HepG2 (cell line): Measurements from ENCODE around the gene ZNF511. TPM values are rescaled to one million over a fixed set of nuclear protein-coding genes. Genes with fewer than 3 reads are reported as not detected.

Experiments
- AGO2 ChIP-seq: fragments of 200-400 bp; formaldehyde crosslinking; optimal IDR thresholded peaks from 2 replicates; pipeline ENCODE3; 2017; ENCODE audit warnings: mild to moderate bottlenecking, low read depth, low read length, moderate library complexity
- ATF3 ChIP-seq: sonication (generic); formaldehyde crosslinking; IDR thresholded peaks from 2 replicates; pipeline ENCODE4 v1.4.0; 2020; ENCODE audit warnings: missing genetic modification reagents
- BCL3 ChIP-seq: sonication (generic); formaldehyde crosslinking; IDR thresholded peaks from 2 replicates; pipeline ENCODE4 v1.5.1; 2020; ENCODE audit warnings: mild to moderate bottlenecking, missing genetic modification reagents, moderate library complexity
- BCL6 ChIP-seq: IDR thresholded peaks from 2 replicates; pipeline ENCODE4 v1.6.1; 2016; ENCODE audit warnings: missing genetic modification reagents, missing compliant biosample characterization
- CSRNP1 ChIP-seq: sonication (generic); formaldehyde crosslinking; IDR thresholded peaks from 2 replicates; pipeline ENCODE4 v1.8.1; 2023; ENCODE audit warnings: mild to moderate bottlenecking, missing genetic modification reagents
- DNMT1 ChIP-seq: sonication (generic); formaldehyde crosslinking; IDR thresholded peaks from 2 replicates; pipeline ENCODE4 v1.5.1; 2020; ENCODE audit warnings: mild to moderate bottlenecking, missing genetic modification reagents
- KLF12 ChIP-seq: sonication (generic); formaldehyde crosslinking; IDR thresholded peaks from 2 replicates; pipeline ENCODE4 v1.4.0; 2020; ENCODE audit warnings: missing genetic modification reagents, borderline replicate concordance
- MAX ChIP-seq: IDR thresholded peaks from 2 replicates; pipeline ENCODE4 v1.6.1; 2012; ENCODE audit warnings: inconsistent platforms
- NCOA1 ChIP-seq: sonication (generic); formaldehyde crosslinking; IDR thresholded peaks from 2 replicates; pipeline ENCODE4 v1.9.0; 2021; ENCODE audit warnings: missing genetic modification reagents
- NFATC3 ChIP-seq: sonication (generic); formaldehyde crosslinking; IDR thresholded peaks from 2 replicates; pipeline ENCODE4 v1.5.1; 2020; ENCODE audit warnings: mild to moderate bottlenecking, missing genetic modification reagents
- NR2F1 ChIP-seq, 2 experiments: fragments of 450-650 bp in 1 of 2; formaldehyde crosslinking in 1 of 2; IDR thresholded peaks; 2 replicates each; pipeline versions ENCODE4 v1.5.0 to v1.6.1; 2016 to 2020; ENCODE audit warnings: mild to moderate bottlenecking in 1 of 2, missing compliant biosample characterization in 1 of 2, missing genetic modification reagents in 1 of 2, moderate library complexity in 1 of 2
- REST ChIP-seq, 2 experiments: IDR thresholded peaks; 2 replicates each; pipeline ENCODE4 v1.6.1; 2011 to 2012; ENCODE audit warnings: low read length in 2 of 2, borderline replicate concordance in 1 of 2, low read depth in 1 of 2, mild to moderate bottlenecking in 1 of 2, moderate library complexity in 1 of 2
- TCF7 ChIP-seq: sonication (generic); IDR thresholded peaks from 2 replicates; pipeline ENCODE4 v1.6.1; 2016; ENCODE audit warnings: antibody characterized with exemption, low read depth
- TERF1 ChIP-seq: sonication (generic); formaldehyde crosslinking; IDR thresholded peaks from 2 replicates; pipeline ENCODE4 v1.8.0; 2022; ENCODE audit warnings: mild to moderate bottlenecking, missing genetic modification reagents, moderate library complexity
- TGIF2 ChIP-seq: IDR thresholded peaks from 2 replicates; pipeline ENCODE4 v1.6.1; 2016; ENCODE audit warnings: control low read depth, missing compliant biosample characterization
- TOPORS ChIP-seq: sonication (generic); formaldehyde crosslinking; IDR thresholded peaks from 2 replicates; pipeline ENCODE4 v1.8.0; 2023; ENCODE audit warnings: mild to moderate bottlenecking, missing genetic modification reagents
- ZBTB21 ChIP-seq: sonication (generic); formaldehyde crosslinking; IDR thresholded peaks from 2 replicates; pipeline ENCODE4 v1.4.0; 2020; ENCODE audit warnings: missing genetic modification reagents
- ZGPAT ChIP-seq: IDR thresholded peaks from 2 replicates; pipeline ENCODE4 v1.6.1; 2016; ENCODE audit warnings: mild to moderate bottlenecking
- ZNF724P ChIP-seq: sonication (generic); formaldehyde crosslinking; IDR thresholded peaks from 2 replicates; pipeline ENCODE4 v1.8.0; 2022; ENCODE audit warnings: missing genetic modification reagents, borderline replicate concordance
- polyA plus RNA-seq, 8 experiments: library from polyadenylated mRNA; depleted of rRNA in 3 of 8; stranded (reverse) in 7 of 8; unstranded in 1 of 8; fragments of >200 nt; fragmentation: Illumina TruSeq in 4 of 8; extraction: Trizol in 4 of 8; gene quantifications; 2 replicates each; pipeline versions ENCODE4 v1.2.1 to v1.2.3, GENCODE V29; 2011 to 2016; ENCODE audit warnings: low read depth in 4 of 8, missing spikeins in 1 of 8, mixed read lengths in 1 of 8; ENCODE audit not compliant: insufficient read depth in 1 of 8
- total RNA-seq, 5 experiments: library from RNA; depleted of rRNA; stranded (reverse); fragments of >200 nt; fragmentation: Illumina TruSeq; extraction: Trizol; gene quantifications; 2 replicates each; pipeline ENCODE4 v1.2.3, GENCODE V29; 2016; ENCODE audit warnings: low read depth in 1 of 5

The ZNF511 gene
- total and polyA plus RNA-seq, 2 of the 13 experiments (the other 11 are each of a cell fraction or from before 2014, with no cell fraction given), result 35.6 to 66.4 TPM

GRCh38 chr10:133278577-133279265 is 30.0 kb upstream of the ZNF511 start (continued):
- TF ChIP-seq REST (IDR thresholded peaks at IDR 0.05; ENCODE audit: borderline replicate concordance in 1 of 2, low read depth in 1 of 2, low read length in 2 of 2), result no peak
- no peak for TF ChIP-seq CSRNP1 (CRISPR knock-in tag)
- no peak for TF ChIP-seq NCOA1
- no peak for TF ChIP-seq BCL3 (CRISPR knock-in tag)
- no peak; the same call in 1 of the 2 replicates for TF ChIP-seq MAX
- no peak for TF ChIP-seq DNMT1
- no peak for TF ChIP-seq BCL6 (CRISPR knock-in tag)
- TF ChIP-seq TERF1 (CRISPR knock-in tag), result no peak
- no peak for TF ChIP-seq NR2F1 (CRISPR knock-in tag; IDR thresholded peaks at IDR 0.05)
- no peak for TF ChIP-seq TCF7
- TF ChIP-seq ZGPAT, result no peak; the same call in 1 of the 2 replicates
- TF ChIP-seq ATF3 (CRISPR knock-in tag), result no peak
- TF ChIP-seq TOPORS (CRISPR knock-in tag), result no peak
- TF ChIP-seq ZNF724P (CRISPR knock-in tag), result 0 out of 2 replicates have a peak, but pooled peaks have one; percentile 30
- TF ChIP-seq KLF12, result no peak
- no peak for TF ChIP-seq TGIF2 (CRISPR knock-in tag)
- no peak for TF ChIP-seq ZBTB21 (CRISPR knock-in tag)
- no peak for TF ChIP-seq AGO2
- no peak for TF ChIP-seq NFATC3 (CRISPR knock-in tag)
